Measurements from ENCODE around the gene MCIDAS.

- no peak for TF ChIP-seq EP300 (IDR thresholded peaks at IDR 0.05)
- TF ChIP-seq CTCF (IDR thresholded peaks at IDR 0.05), result no peak
Measured at GRCh38 chr5:55220433-55221185, 6.5 kb downstream of the MCIDAS start.
